K562 (cell line): ENCODE data around the gene CC2D1A.

Experiments used
- CEBPB ChIP-seq: fragments of 450-650 bp; IDR thresholded peaks from 2 replicates; pipeline ENCODE4 v1.6.1; 2016; ENCODE audit warnings: missing genetic modification characterization, missing compliant biosample characterization
- CTCF ChIP-seq, 3 experiments: IDR thresholded peaks in 2 of 3; conservative IDR thresholded peaks in 1 of 3; 2 replicates each; pipeline ENCODE4 v1.5.1; 2011 to 2012; ENCODE audit warnings: low read length in 3 of 3, mild to moderate bottlenecking in 3 of 3, control low read depth in 2 of 3, improper control_type of control experiment in 1 of 3, inconsistent platforms in 1 of 3, low read depth in 1 of 3, mixed read lengths in 1 of 3, moderate library complexity in 1 of 3; ENCODE audit not compliant: insufficient read depth in 2 of 3
- E2F6 ChIP-seq, 2 experiments: IDR thresholded peaks; 2 replicates each; pipeline ENCODE4 v1.6.1; 2011; ENCODE audit warnings: borderline replicate concordance in 1 of 2, control low read depth in 1 of 2, low read depth in 1 of 2, low read length in 1 of 2, mild to moderate bottlenecking in 1 of 2, mixed read lengths in 1 of 2, moderate library complexity in 1 of 2; ENCODE audit not compliant: insufficient read depth in 1 of 2, insufficient read length in 1 of 2, poor library complexity in 1 of 2, severe bottlenecking in 1 of 2; ENCODE audit errors: extremely low read depth in 1 of 2
- GATAD2A ChIP-seq: fragments of 450-650 bp; IDR thresholded peaks from 2 replicates; pipeline ENCODE4 v1.6.1; 2017
- HCFC1 ChIP-seq: IDR thresholded peaks from 2 replicates; pipeline ENCODE4 v1.6.1; 2012; ENCODE audit warnings: low read depth, low read length, improper control_type of control experiment
- RB1 ChIP-seq: fragments of 450-650 bp; IDR thresholded peaks from 2 replicates; pipeline ENCODE4 v1.6.1; 2017; ENCODE audit warnings: low read depth, mild to moderate bottlenecking
- TF ChIP-seq, protein P1 (sequence below), 2 experiments: IDR thresholded peaks in 1 of 2; conservative IDR thresholded peaks in 1 of 2; 2 replicates each; pipeline ENCODE4 v1.6.1; 2016; ENCODE audit warnings: low read depth in 2 of 2, mild to moderate bottlenecking in 1 of 2, missing compliant biosample characterization in 1 of 2, missing genetic modification characterization in 1 of 2, moderate library complexity in 1 of 2

DNA sequence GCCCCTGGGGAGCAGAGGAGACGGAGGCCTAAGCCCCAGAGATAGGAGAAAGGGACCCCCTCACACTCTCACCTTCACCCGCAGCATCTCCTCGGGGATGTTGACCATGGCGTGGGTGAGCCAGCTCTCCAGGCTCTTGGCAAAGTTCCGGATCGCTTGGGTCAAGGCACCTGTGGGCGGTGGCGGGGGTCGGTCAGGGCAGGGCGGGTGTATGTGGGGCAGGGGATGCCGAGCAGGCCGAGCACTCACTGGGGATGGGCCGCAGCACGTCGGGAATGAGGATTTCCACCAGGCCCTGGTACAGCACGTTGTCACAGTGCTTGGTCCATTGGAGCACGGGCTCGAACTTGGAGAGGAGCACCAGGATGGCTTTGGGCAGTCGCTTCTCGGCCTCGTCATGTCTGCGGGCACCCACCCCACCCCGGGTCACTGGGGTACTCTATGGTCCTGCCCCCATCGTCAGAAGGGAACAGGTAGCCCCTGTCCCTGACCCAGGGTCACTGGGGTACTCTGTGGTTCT lies 59.4 kb downstream of the CC2D1A start:
- TF ChIP-seq GATAD2A = no peak
- TF ChIP-seq CTCF (IDR thresholded peaks at IDR 0.05 in 2 of 3, conservative IDR thresholded peaks at IDR 0.05 in 1 of 3; ENCODE audit: insufficient read depth in 2 of 3, low read depth in 1 of 3, low read length in 3 of 3) = no peak
- no peak for TF ChIP-seq RB1
- no peak for TF ChIP-seq CEBPB (tag)
- TF ChIP-seq, protein P1, sequence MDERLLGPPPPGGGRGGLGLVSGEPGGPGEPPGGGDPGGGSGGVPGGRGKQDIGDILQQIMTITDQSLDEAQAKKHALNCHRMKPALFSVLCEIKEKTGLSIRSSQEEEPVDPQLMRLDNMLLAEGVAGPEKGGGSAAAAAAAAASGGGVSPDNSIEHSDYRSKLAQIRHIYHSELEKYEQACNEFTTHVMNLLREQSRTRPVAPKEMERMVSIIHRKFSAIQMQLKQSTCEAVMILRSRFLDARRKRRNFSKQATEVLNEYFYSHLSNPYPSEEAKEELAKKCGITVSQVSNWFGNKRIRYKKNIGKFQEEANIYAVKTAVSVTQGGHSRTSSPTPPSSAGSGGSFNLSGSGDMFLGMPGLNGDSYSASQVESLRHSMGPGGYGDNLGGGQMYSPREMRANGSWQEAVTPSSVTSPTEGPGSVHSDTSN (CRISPR knock-in tag; IDR thresholded peaks at IDR 0.05; ENCODE audit: low read depth) = no peak
- TF ChIP-seq, protein P1 (tag; conservative IDR thresholded peaks at IDR 0.05; ENCODE audit: low read depth) = no peak
- no peak for TF ChIP-seq HCFC1
- TF ChIP-seq E2F6 (IDR thresholded peaks at IDR 0.05; ENCODE audit: borderline replicate concordance in 1 of 2, extremely low read depth in 1 of 2, insufficient read depth in 1 of 2, insufficient read length in 1 of 2, low read depth in 1 of 2, low read length in 1 of 2, poor library complexity in 1 of 2, severe bottlenecking in 1 of 2) = no peak
